Endothelial cell (in vitro differentiated cells): Measurements from ENCODE around the gene EXT2. TPM values are rescaled to one million over a fixed set of nuclear protein-coding genes. Genes with fewer than 3 reads are reported as not detected.

Source experiments
- DNase-seq: peaks from one replicate; pipeline ENCODE4 v3.0.0; 2021; ENCODE audit warnings: low spot score
- H3K27ac Mint-ChIP-seq: one replicate; pipeline ENCODE4 v1.8.0; 2021; ENCODE audit warnings: mixed read lengths, inconsistent platforms; ENCODE audit not compliant: unreplicated experiment
- H3K27me3 Mint-ChIP-seq: one replicate; pipeline ENCODE4 v1.8.0; 2021; ENCODE audit warnings: mild to moderate bottlenecking, moderate library complexity, mixed read lengths, inconsistent platforms; ENCODE audit not compliant: unreplicated experiment
- H3K36me3 Mint-ChIP-seq: one replicate; pipeline ENCODE4 v1.8.0; 2021; ENCODE audit warnings: mild to moderate bottlenecking, low read depth, mixed read lengths, inconsistent platforms; ENCODE audit not compliant: unreplicated experiment
- H3K4me1 Mint-ChIP-seq: one replicate; pipeline ENCODE4 v1.8.0; 2021; ENCODE audit warnings: mild to moderate bottlenecking, mixed read lengths, inconsistent platforms; ENCODE audit not compliant: unreplicated experiment
- H3K4me3 Mint-ChIP-seq: one replicate; pipeline ENCODE4 v1.8.0; 2021; ENCODE audit warnings: mild to moderate bottlenecking, mixed read lengths, inconsistent platforms; ENCODE audit not compliant: unreplicated experiment
- H3K9me3 Mint-ChIP-seq: one replicate; pipeline ENCODE4 v1.8.0; 2021; ENCODE audit warnings: mixed read lengths, inconsistent platforms; ENCODE audit not compliant: unreplicated experiment
- total RNA-seq: library from RNA; stranded (reverse); fragmentation: NEBNext Ultra II Directional; extraction: Animal tissue kit (Norgen Biotek cat#: 25700); gene quantifications from one replicate; pipeline ENCODE4 v1.2.1, GENCODE V29; 2021; ENCODE audit not compliant: unreplicated experiment
- TF ChIP-seq, protein P1 (sequence below): fragments of 200-600 bp; sonication (generic); IDR thresholded peaks from one replicate; pipeline ENCODE4 v1.5.0; 2021; ENCODE audit warnings: antibody characterized with exemption; ENCODE audit not compliant: unreplicated experiment

Gene EXT2
- total RNA-seq, 1 donor from 2014 or later: 96.8 TPM

DNA sequence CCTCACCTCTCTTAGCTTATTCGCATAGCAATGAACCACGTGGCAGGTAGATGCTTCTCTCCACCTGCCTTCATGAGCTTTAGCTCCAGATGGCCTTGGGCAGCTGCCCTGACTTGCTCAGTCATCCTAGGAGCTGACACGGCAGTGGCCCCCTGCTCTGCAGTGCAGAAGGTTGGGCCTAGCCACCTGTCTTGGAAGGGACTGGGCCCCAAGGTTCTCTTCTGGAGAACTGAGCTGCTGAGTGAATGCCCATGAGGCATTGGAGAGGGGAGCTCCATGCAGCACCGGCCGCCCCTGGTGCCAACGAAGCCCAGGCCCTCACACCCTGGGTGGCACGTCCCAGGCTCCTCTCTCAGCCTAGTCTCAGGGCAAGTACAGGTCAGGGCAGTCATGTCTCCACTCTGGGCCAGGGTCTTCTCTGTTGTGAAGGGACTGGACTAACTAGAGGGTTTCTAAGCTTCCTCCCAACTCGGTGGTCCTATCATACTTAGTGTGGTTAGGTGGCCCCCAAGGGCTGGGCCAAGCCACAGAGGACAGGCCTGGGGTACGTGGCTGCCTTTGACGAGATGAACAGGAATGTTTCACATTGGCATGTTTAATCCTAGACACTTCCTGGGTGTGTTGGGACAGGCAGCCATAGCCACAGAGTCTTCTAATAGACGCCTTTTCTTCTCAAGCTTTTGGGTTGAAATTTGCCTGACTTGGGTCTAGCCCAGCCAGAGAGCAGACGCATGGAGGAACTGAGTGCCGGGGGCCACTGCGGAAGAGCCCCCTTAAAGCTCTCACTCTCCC, 166.5 kb downstream of the EXT2 start:
- Mint-ChIP-seq H3K27me3 (peaks cover 9% of the 10 kb centered on the region), H3K9me3 (no peaks in the 10 kb centered on the region), H3K4me3 (no peak overlapping the region), H3K4me1 (peaks cover 3% of the 10 kb centered on the region), H3K36me3 (peaks cover 4% of the 10 kb centered on the region), H3K27ac (no peak overlapping the region)
- no peak for DNase-seq
- TF ChIP-seq, protein P1, sequence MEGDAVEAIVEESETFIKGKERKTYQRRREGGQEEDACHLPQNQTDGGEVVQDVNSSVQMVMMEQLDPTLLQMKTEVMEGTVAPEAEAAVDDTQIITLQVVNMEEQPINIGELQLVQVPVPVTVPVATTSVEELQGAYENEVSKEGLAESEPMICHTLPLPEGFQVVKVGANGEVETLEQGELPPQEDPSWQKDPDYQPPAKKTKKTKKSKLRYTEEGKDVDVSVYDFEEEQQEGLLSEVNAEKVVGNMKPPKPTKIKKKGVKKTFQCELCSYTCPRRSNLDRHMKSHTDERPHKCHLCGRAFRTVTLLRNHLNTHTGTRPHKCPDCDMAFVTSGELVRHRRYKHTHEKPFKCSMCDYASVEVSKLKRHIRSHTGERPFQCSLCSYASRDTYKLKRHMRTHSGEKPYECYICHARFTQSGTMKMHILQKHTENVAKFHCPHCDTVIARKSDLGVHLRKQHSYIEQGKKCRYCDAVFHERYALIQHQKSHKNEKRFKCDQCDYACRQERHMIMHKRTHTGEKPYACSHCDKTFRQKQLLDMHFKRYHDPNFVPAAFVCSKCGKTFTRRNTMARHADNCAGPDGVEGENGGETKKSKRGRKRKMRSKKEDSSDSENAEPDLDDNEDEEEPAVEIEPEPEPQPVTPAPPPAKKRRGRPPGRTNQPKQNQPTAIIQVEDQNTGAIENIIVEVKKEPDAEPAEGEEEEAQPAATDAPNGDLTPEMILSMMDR: no peak

DNA sequence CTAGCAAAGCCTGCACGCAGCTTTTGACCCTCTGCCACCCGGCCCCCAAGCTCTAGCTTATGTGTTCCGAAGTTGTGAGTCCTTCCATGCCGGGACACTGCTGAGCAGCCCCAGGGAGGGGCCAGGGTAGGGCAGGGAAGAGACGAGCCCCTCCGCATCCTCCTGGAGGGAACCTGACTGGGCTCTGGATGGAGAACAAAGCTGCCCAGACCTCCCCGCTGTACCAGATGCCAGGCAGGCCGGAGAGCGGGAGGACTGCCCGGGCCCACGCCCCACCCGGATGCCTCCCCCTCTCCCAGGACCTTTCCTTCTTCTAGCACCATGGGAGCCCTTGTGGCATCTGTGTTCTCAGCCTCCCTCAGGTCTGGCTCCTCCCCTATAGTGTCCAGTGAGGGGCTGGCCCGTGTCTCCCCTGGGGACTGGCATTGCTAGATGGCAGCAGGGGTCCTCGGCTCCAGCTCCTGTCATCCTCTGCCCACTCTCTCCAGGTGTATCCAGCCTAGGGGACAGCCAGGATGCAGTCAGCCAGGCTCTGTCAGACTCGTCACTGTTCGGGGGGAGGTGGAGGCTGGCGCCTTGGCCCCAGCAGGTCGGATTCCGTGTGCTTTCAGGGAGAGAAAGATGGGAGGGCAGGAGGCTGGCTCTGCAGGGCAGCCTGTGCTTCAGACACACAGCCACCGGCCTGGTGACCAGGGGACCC, 168.4 kb downstream of the EXT2 start:
- H3K36me3 Mint-ChIP-seq: no peaks in the 10 kb centered on the region
- H3K4me1 Mint-ChIP-seq: peaks cover 5% of the 10 kb centered on the region
- no peak overlapping the region for H3K27ac Mint-ChIP-seq
- peaks cover 8% of the 10 kb centered on the region for H3K27me3 Mint-ChIP-seq
- no peak overlapping the region for H3K4me3 Mint-ChIP-seq
- no peak for DNase-seq
- H3K9me3 Mint-ChIP-seq: no peaks in the 10 kb centered on the region
- TF ChIP-seq, protein P1: no peak

DNA sequence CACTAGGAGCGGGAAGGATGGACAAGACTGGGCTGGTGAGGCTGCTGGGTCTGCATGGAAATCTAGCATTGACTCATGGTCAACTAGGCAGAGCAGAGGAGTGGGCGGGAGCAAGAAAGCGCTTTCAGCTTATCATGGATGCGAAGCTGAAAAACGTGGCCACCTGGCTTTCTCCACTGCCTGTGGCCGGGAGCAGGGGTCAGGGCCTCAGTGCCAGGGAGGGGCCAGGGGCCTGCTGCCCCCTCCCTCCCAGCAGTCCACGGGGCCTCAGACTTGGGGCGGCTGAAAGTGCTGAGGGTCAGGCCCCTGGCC, 168.9 kb downstream of the EXT2 start:
- TF ChIP-seq, protein P1: no peak
- no peaks in the 10 kb centered on the region for H3K36me3 Mint-ChIP-seq
- H3K4me1 Mint-ChIP-seq: peaks cover 5% of the 10 kb centered on the region
- H3K27me3 Mint-ChIP-seq: peaks cover 12% of the 10 kb centered on the region
- DNase-seq: no peak
- no peak overlapping the region for H3K4me3 Mint-ChIP-seq
- H3K27ac Mint-ChIP-seq: no peak overlapping the region
- no peaks in the 10 kb centered on the region for H3K9me3 Mint-ChIP-seq

DNA sequence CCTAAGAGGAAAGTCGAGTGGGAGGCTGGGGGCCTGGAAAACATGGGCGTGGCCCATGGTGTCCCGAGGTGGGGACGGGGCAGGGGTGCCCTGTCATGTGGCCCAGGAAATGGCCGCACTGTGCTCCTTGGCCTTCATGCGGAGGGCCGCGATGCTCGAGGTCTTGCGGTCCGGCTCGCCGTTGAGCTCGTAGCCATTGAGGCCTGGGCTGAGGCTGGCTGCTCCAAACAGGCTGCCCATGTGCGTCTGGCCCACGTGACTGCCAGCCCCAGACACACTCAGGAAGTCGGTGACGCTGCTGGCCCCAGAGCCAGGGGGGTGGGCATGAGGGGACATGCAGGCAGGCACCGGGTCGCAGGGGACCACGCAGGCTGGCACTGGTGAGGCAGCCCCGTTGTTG, 169.3 kb downstream of the EXT2 start:
- TF ChIP-seq, protein P1: no peak
- H3K27ac Mint-ChIP-seq: no peak overlapping the region
- no peak for DNase-seq

DNA sequence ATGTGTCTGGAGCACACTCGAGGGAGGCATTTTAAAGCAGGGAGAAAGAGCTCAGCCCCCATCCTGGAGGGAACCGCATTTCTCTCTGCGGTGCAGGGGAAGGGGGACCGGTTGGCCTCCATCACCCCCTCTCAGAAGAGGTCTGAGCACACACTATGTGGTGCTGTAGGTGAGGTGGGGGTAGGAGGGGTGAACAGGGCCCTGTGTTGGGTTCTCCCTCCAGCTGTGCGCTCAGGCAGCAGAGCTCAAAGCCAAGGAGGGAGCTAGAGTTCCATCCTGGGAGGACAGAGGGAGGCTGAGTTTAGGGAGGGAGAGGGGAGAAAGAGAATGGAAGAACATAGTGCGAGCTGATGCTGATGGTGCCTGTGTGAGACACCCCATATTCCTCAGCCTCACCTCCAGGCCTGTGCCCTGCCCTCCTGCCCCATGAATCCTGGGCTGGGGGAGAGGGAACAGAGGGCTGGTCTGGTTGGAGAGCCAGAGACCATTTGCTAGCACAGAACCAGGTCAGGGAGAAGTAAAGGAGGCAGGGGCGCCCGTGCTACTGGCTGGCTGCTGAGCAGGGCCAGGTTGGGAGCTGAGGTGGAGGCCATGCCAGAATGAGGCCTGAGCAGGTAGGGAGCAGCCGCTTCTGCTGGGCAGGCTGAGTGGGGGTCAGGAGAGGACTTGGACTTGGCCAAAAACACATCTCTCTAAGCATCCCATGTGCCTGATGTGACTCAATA, 170.7 kb downstream of the EXT2 start:
- DNase-seq: no peak
- Mint-ChIP-seq H3K36me3 (peaks cover under 1% of the 10 kb centered on the region), H3K9me3 (no peaks in the 10 kb centered on the region), H3K4me3 (no peak overlapping the region), H3K4me1 (peaks cover 10% of the 10 kb centered on the region), H3K27me3 (peaks cover 12% of the 10 kb centered on the region), H3K27ac (no peak overlapping the region)
- TF ChIP-seq, protein P1: no peak

More for the DNA sequence above, 169.3 kb downstream of the EXT2 start:
- Mint-ChIP-seq H3K9me3 (no peaks in the 10 kb centered on the region), H3K4me3 (no peak overlapping the region), H3K4me1 (peaks cover 6% of the 10 kb centered on the region), H3K36me3 (no peaks in the 10 kb centered on the region), H3K27me3 (peaks cover 12% of the 10 kb centered on the region)
